Ramos (cell line): Measurements from ENCODE around the gene LNX2.
"Not testable (repeated sequence)": the region's sequence is repeated elsewhere in the genome, so short reads cannot be mapped to it uniquely, and the experiment has no call there.

Experiments
- in situ Hi-C: fragments of 300-500 bp; cut with MboI; formaldehyde crosslinking; loops from one replicate; pipeline ENCODE4 v1.14.3; 2022; ENCODE audit warnings: low sequenced_read_pairs; ENCODE audit not compliant: unreplicated experiment

Gene LNX2

DNA sequence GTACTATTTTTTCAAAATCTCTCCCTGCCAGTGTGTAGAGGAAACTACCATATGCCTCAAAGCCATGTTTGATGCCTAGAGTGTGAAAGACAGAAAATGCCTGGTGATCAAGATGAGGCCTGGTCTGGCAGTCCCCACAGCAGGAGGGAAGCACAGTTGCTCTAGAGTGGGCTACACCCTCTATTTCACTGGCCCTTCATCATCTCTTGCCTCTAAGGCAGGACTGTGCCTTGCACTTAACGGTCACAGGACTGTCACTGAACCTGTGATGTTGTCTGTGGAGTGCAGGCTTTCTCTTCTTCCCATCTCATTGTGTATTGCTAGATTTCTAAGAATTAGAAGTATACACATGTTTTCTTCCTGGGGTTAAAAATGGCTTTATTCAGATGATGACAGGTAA is 17.7 kb upstream of the LNX2 start:
- in situ Hi-C loops = no loop called here

DNA sequence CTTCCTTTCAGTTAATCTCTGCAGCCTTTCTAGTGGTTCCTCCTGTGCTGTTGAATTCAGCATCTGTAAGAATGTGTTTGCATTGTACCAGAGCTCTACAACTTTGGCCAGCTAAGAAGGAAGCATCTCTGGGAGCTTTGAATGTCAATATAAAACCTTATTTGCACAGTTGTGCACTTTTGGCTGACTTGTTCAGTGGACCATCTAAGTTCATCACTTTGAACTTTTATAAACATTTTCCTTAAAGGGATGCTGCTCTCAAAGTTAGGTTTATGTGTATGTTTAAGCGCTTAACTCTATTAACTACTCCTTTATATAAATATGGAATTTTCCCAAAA is 16.9 kb upstream of the LNX2 start:
- in situ Hi-C loops = no loop called here

DNA sequence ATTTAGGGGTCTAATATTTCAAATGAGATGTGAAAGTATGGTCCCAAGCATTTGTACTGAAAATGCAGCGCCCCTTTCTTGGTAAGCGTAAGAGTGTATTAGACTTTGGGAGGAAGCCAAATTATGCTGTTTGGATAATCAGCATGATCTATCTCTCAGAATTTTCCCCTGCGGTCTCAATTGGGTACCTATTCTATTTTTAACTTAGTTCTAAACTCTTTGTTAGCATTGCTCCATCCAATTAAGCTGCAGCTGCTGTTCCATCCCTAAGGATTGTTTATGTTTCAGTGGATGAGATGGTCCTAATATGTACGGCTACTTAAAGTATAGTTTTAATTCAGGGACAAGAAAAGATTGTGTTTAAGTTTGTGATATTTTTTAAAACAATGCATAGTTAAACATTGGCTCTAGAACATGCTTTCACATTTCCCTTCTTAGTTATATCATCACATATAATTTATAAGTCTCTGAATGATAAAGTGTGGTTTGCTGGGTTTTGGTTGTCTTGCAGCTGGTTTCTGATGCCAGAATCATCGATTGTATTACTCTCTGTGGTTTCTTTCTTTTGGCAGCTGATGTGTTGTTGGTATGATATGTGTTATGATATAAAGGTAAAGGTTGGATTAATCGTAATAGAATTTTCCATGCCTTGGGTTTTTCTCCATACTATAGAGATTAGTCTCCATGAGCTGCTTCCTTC is 16.4 kb upstream of the LNX2 start:
- in situ Hi-C loops = no loop called here

DNA sequence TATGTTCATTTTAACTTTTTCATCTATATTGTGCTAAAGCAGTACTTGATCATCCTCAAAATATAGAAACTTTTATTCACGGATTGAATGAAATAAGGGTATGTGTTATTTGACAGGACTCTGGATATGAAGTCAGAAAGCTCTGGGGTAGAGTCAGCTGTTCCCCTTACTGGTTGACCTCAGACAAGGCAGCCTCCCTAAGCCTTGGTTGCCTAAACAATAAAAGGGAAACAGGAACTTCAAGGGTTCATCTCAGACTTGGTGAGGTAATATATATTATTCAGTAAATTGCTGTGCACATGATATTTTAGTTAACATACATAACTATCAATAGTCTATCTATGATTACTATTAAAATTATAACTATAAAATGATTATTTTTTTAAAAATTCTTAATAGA is 14.9 kb upstream of the LNX2 start:
- in situ Hi-C loops = no loop called here

DNA sequence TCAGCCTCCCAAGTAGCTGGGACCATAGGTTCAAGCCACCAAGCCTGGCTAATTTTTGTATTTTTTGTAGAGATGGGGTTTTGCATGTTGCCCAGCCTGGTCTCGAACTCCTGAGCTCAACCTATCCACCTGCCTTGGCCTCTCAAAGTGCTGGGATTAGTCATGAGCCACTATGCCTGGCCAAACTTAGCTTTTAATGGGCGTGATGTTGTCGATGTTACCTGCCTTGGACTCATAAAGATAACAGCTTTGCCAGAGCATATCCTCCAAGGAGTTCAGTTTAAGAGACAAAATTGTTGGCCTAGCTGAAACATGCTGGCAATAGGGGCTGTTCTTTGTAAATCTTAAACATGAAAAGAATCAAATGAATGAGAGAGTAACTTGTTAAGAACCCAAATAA is 14.5 kb upstream of the LNX2 start:
- in situ Hi-C loops = no loop called here

DNA sequence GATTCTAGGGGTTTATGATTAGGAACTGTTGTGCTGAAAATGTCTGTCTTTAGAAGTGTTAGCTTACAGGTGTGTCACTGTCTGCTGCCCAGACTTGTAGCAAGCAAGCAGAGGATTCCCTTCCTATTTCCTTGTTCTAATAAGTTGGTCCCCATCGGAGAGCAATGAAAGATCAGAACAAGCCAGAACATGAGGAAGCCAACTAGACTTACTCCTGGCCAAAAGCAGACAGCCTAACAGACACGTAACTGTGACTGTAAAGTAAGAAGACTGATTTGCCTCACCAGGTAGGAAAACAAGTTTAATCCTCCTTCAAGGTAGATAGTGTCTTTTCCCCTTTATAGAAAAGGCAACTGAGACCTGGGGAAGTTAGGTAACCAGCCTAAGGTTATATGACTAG is 13.9 kb upstream of the LNX2 start:
- in situ Hi-C loops = no loop called here

DNA sequence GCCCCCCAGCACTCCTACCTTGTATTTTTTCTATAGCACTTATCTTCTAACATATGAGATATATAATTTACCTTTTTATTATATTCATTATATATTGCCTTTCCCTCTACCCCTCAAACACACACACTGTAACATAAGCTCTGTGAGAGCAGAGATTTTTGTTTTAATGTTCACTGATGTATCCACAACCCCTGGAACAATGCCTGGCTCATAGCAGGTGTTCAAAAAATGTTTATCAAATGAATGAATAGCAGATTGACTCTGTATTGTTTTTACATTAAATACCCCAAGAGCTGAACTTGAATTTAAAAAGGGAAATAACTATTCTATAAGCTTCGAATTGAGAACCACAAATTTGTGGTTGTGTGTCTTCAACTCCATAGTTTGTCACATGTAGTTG is 12.3 kb upstream of the LNX2 start:
- in situ Hi-C loops = no loop called here

DNA sequence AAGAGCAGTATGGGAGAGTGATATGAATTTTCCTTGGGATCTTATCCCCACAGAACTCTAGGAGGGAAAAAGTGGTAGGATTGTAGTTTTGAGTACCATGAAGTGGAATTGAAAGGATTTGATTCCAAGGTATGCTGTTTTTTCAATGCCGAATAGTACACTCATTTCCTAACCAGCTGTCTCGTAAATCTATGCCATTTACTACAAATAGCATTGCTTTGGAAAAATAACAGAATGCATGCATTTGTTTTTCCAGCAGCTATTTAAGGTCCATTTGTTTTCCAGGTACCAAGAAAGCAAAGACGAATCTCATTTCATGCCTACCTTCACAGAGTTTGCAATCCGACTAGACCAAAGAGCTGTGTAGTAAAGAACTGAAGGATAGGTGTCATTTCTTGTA is 11.9 kb upstream of the LNX2 start:
- in situ Hi-C loops = no loop called here

DNA sequence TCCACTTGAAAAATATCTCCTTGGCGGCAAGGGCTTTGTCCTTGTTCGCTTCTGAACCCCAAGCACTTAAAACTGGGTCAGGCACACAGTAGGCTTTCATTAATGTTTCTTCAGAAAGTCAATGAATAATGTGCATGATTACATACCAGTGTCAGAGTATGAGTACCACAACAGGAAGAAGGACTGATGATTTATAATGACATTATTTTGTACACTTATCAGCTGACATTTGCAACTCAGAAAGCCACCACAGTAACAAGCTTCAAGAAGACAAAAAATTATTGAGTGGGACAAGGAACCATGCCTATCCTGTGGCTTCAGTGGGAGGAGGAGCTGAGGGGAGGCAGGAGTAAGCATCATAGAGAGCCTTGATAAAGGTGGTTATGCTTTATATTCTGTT is 11.3 kb upstream of the LNX2 start:
- in situ Hi-C loops = no loop called here

DNA sequence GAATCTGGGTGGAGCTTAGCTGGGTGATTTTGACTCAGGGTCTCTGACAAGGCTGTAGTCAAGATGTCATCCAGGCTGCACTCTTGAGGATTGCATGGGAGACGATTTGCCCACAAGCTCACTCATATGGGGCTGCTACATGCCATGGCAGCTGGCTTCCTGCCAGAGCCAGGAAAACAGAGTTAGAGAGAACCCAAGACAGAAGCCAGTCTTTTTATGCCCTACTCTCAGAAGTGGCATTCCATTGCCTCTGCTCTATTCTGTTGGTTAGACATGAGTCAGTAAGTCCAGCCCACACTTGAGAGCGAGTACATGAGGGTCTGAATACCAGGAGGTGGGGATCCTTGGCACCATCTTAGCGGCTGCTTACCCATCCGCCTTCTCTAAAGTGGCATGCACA is 10.8 kb upstream of the LNX2 start:
- in situ Hi-C loops = no loop called here

DNA sequence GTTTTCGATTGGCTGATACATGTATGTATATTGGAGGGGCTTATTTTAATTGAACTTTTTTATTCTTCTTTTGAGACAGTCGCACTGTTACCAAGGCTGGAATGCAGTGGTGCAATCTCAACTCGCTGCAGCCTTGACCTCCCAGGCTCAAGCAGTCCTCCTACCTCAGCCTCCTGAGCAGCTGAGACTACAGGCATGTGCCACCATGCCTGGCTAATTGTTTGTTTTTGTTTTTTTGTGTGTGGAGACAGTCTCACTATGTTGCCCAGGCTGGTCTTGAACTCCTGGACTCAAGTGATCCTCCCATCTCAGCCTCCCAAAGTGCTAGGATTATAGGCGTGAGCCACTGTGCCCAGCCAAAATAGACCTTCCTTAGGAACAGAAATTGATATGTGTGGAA is 8.4 kb upstream of the LNX2 start:
- in situ Hi-C loops = not testable (repeated sequence)

DNA sequence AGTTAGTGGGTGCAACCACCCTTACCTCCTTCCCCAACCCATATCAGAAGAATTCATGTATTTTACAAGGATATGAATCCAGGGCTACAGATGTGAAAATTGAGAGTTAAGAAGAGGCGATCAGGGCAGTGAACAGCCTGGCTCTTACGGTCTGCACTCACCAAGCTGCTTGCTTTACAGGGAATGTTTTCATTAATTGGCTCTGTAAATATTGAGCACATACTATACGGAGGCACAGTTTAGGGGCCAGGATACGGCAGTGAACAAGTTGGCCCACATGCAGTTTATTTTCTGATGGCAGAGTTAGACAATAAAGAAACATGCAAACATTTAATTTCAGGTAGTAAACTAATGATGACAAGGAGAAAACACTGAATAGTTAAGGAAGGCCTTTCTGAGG is 7.8 kb upstream of the LNX2 start:
- in situ Hi-C loops = no loop called here

DNA sequence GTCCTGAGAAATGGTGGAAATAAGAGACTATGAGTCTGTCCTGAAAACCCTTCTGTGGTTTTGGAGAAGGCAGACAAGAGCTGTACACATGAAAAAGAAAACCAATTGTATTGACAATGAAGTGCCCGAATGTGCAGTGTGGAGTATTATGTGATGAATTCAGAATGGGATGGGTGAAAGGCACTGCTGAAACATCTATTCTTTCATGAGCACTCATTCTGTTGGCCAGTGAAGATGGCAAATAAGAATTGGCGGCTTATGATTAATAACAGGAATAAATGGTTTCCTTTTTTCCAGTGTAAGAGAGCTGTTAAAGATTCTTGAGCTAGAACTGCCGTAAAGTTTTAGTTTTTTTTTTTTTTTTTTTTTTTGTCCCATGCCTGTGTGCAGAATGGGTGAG is 7.1 kb upstream of the LNX2 start:
- in situ Hi-C loops = no loop called here

DNA sequence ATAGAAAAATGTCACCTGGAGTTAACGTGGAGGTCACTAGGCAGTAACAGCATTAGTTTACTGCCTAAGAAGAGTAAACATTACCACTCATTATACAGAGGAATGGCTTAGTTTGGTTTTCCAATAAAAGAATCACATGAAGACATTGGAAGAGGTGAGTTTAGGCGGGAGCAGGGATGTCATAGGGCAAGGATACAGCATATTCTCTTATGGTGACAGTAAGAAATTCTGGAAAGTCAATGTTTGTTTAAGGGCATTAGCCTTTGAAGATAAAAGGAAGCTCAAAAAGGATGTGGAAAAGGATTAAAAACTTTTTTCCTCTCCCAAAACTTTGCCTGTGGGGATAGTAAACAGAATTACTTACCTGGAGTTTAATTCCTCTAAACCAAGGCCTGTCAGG is 5.5 kb upstream of the LNX2 start:
- in situ Hi-C loops = no loop called here

DNA sequence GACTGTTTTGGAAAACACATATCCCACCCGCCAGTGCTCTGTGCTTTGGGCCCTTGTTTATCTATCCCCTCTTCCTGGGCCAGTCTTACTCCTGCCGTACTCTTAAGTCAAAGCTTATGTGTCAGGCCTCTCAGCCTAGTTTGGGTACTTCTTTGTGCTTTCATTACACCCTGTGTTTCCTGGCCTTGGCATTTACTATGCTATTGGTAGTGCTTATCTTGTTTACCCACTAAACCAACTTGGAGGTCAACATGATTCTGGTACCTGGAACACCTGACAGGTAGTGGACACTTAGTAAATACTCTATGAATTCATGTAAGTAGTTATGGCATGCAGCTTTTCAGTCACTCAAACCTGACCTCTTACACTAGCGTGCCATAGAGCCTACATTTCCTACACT is 3.7 kb upstream of the LNX2 start:
- in situ Hi-C loops = no loop called here

DNA sequence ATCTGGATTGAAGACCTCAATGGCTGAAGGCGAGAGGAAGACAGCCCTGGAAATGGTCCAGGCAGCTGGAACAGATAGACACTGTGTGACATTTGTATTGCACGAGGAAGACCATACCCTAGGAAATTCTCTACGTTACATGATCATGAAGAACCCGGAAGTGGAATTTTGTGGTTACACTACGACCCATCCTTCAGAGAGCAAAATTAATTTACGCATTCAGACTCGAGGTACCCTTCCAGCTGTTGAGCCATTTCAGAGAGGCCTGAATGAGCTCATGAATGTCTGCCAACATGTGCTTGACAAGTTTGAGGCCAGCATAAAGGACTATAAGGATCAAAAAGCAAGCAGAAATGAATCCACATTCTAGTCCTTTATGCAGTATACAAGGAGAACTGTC is 2.6 kb upstream of the LNX2 start:
- in situ Hi-C loops = no loop called here

DNA sequence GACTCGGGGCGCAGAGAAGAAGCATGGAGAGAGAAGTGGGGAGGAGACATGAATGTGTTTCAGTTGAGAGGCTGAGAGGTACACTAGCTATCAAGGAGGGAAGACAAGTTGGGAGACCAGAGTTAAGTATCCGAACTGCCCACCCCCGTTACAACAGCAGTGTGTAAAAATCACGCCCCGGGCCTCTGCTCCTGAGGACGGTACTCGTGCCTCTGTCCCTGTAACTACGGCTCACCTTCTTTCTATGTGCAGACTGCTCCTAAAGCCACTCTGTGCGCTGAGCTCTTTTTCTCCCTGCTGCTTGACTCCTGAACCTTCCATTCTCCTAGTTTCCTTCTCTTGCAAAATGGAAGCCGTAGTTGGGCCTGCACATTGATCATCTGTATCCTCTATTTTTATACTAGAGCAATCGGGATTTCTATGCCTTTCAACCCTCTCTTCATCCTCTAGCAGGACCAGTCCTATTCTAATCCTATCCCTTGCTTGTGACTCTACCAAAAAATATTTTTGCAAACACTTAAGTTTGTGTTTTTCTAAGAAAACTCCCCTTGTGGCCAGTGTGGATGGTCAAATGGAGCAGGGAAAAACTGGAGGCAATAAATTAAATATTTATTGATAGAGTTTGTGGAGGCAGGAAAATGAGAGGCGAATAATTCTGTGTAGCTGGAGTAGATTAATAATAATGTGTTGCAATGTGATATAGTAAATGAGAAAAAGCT is 1.9 kb upstream of the LNX2 start:
- in situ Hi-C loops = no loop called here

DNA sequence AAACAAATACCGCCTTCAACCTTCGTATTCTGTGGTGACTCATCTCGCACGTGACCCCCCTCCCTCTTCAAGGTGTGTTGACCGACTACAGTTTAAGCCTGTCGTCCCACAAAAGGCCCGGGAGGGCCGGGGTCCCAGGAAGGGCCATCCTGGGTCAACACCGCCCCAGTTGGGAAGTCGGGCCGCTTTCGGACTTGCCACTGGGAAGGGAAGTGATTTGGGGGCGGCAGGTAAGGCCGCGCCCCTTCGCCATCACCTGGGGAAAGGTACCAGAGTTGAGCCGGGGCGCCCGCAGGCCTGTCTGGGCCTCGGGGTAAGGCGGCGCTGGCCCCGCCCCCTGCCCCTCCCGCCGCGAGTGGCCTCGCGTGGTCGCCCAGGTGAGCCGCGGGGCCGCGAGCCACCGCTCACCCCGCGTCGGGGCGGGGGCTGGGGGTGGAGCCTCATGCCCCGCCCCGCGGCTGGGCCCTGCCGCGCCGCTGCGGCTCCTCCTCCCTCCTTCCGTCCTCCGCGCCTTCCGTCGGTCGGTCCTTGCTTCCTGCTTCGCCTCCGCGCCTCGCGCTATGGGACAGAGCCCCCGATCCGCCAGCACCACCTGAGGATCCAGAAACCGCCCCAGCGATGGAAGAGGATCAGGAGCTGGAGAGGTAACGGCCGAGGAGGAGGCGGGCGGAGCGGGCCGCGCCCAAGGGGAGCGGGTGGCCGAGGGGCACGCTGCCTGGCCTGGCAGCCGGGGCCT is 1.2 kb upstream of the LNX2 start, which contains the start of gene POLR1D:
TSS of gene POLR1D (plus strand) at position 527 of the 736 bp plus-strand sequence. CDS start at position 619, 92 bp downstream.
- in situ Hi-C loops = no loop called here

DNA sequence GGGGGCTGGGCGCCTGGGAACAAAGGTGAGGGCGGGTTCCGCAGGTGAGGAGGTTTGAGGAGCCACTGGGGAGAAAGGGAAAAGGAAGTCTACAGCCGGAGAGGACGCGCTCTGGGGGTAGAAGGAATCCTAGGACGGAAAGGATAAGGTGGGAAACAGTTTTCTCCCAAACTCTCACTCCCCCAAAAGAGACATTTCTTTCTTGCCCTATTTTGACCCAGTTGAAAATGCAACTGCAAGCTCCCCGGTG is 712 bp upstream of the LNX2 start:
- in situ Hi-C loops = no loop called here

DNA sequence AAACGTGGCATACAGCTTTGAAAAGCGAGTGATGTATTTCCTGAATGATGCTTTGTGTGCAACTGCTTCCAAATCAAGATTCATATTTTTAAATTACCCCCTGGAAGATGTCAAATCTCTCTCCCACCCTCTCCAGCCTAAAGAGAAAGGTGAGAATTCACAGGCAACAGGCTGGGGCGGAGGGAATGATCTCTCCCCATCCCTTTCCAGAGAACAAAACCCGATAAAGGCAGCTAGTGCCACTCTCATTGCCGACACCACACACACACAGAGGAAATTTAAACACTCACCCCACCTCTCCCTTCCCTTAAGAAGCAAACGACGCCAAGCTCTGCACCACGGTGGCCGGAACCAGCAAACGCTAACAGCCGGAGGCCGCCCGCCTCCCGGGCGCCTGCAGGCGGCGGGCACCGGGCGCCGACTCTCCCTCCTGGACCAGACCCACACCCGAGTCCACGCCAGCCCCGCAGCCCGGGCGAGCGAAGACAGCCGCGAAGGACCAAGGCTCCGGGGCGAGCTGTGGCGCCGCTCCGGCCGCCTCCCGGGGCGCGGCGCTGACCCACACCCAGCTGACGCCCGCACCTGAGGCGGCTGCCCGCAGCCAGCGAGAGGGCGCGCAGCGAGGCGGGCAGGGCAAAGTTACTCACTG is 477 bp downstream of the LNX2 start:
- in situ Hi-C loops = no loop called here

DNA sequence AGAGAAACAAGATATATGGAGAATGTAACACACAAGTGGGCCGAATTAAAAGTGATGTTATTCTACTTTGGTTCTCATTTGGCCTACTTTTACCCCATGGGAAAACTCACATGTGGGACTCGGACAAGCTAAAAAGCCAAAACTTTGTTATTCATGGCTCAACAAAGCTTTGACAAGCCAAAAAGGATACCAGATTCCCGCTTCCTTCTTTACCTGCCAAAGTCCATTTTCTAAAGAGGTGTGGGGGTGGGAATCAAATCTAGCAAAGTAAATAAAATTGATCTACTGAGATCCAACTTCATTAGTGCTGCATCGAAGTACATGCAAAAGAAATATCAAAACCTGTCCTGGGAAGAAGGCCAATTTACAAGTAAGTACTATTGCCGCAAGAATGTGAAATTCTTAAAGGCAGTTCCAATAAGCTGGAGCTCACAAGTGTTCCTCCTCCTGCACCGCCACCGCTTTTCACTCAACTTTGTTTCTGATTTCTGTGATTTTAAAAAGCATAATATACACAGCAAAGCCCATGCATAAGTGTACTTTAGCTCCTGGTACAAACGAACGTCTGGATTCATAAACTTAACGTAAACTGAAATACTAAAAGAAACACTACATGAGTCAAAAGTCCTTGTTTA is 1.1 kb downstream of the LNX2 start:
- in situ Hi-C loops = no loop called here
